Uterus (tissue), 2 donors: Measurements from ENCODE around the gene WBP2.

Source experiments
- CTCF ChIP-seq, 4 experiments: fragments of 200-600 bp in 2 of 4; fragments of 450-650 bp in 2 of 4; sonication (generic) in 2 of 4; IDR thresholded peaks; one replicate each; pipeline ENCODE4 v1.5.1; 2016 to 2019; ENCODE audit warnings: antibody characterized with exemption in 4 of 4, mild to moderate bottlenecking in 2 of 4, moderate library complexity in 1 of 4
- POLR2A ChIP-seq, 2 donors: fragments of 450-650 bp; IDR thresholded peaks; one replicate each; pipeline ENCODE4 v1.6.1; 2016; ENCODE audit warnings: antibody characterized with exemption in 2 of 2, mild to moderate bottlenecking in 1 of 2, moderate library complexity in 1 of 2

GRCh38 chr17:75823257-75824041 is 31.7 kb downstream of the WBP2 start:
- TF ChIP-seq CTCF (IDR thresholded peaks at IDR 0.05) = no peak
- no peak for TF ChIP-seq POLR2A (IDR thresholded peaks at IDR 0.05)
